GM21717 (cell line): ENCODE measurements around the gene SLC8B1.

Source experiments
- ATAC-seq: cut with Tn5 transposase; IDR thresholded peaks from one replicate; pipeline ENCODE4 v1.9.1; 2021; ENCODE audit warnings: mild to moderate bottlenecking, moderate library complexity; ENCODE audit not compliant: unreplicated experiment

Gene SLC8B1

GRCh38 chr12:113271853-113272561 lies 62.9 kb downstream of the SLC8B1 start:
- ATAC-seq = no peak

GRCh38 chr12:113271466-113271852 lies 63.5 kb downstream of the SLC8B1 start:
- no peak for ATAC-seq

DNA sequence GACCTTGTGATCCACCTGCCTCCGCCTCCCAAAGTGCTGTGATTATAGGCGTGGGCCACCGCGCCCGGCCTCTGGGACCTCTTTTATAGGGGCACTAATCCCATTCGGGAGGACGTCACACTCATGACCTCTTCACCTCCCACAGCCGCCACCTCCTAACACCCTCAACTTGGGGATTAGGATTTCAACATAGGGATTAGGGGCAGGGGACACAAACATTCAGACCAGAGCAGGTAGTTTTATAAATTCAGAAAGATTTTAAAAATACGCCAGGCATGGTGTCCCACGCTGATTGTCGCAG lies 64.2 kb downstream of the SLC8B1 start:
- ATAC-seq = no peak

DNA sequence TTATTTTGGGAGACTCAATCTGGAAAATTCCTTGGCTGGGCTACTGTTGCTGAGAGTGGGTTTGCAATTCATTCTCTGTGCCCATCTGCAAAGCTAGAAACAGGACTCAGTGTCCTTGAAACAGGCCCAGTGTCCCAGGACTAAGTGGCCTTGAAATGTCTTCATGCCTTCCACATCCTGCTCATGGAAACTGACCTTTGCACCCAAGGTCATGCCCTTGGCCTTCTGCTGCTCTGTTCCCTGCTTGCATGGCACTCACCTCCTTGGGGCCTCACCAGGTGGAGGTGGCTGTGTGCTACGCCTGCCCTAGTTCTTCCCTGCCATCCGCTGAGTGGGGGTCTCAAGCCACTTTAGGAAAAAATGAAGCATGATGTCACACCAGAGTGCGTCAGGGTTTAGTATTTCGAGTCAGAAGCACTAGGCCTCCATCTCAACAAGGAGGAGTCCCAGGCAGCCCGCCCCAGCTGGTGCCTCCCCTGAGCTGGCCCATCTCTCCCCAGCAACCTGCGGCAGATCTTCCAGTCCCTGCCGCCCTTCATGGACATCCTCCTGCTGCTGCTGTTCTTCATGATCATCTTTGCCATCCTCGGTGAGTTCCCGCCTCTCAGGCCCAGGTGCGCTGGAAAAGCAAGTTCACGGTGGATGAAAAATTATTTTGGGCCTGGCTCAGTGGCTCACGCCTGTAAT lies 65.5 kb downstream of the SLC8B1 start:
- ATAC-seq = no peak

GRCh38 chr12:113268621-113269020 lies 66.3 kb downstream of the SLC8B1 start:
- ATAC-seq = no peak

DNA sequence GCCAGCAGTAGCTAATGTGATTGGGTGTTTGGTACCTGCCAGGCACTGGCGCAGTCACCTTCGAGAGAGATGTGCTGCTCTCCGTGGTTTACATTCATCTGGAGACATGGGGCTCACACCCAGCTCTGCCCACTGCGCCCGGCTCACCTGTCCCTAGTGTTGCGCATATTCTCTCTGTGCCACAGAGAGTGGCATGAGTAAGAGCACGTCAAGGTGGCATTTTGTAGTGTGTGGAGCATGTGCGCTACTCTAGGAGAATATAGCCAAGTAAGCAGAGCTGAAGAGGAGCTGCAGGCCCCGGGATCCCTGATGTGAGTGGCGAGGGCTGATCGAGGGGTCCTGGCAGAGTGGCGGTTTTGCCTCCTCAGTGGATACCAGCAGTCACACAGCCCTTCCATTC lies 66.8 kb downstream of the SLC8B1 start:
- ATAC-seq = no peak

DNA sequence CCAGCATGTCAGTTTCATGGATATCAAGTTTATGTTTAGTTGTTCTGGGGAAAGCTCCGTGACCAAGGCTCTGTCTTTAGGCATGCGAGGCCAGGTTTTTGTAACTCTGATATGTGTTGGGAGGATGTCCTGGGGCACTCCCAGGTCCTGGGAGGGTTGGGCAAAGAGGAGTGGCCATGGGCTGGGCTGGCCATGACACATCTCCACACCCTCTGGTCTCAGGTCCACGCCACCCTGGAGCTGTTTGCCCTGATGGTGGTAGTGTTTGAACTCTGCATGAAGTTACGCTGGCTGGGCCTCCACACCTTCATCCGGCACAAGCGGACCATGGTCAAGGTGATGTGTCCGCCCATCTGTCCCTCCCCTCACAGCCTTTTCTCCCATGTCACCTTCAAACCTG lies 67.3 kb downstream of the SLC8B1 start:
- no peak for ATAC-seq

GRCh38 chr12:113266106-113266895 lies 68.6 kb downstream of the SLC8B1 start:
- ATAC-seq = no peak

DNA sequence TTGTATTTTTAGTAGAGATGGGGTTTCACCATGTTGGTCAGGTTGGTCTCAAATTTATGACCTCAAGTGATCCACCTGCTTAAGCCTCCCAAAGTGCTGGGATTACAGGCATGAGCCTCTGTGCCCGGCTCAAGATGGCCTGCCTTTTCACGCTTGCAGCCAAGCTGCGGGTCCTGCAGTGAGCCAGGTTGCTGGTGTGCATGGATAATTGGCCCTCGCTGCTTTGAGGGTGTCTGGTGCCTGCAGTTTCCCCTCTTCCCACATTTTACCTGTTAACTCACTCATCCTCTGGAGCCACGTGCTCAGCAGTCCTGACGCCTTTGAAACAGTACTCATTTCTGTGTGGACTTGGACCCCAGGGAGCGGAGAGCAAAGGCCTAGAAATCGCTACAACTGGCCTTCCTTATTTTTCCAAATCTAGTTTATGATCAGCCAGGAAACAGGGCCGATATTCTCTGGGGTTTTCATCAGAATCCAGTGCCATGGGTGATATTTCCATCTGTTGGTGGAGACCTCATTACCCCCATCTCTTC lies 71.4 kb downstream of the SLC8B1 start:
- no peak for ATAC-seq

DNA sequence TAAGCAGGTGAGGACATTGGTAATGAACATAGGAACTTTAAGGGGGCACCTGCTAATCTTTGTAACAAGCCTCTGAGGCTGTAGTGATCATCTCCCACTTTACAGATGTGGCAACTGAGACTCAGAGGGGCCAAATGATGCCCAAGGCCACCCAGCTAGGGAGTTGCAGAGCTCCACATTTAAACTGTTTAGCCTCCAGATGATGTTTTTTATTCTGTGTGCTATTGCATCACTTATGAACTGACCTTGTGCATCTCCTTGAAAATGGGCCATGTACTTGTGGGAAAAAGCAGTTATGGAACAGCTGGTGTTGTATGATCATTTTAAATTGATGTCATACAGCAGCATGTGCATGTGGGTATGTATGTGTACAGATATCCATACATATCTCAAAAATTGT lies 72.2 kb downstream of the SLC8B1 start:
- ATAC-seq = no peak

GRCh38 chr12:113261847-113262470 lies 73.0 kb downstream of the SLC8B1 start:
- no peak for ATAC-seq

DNA sequence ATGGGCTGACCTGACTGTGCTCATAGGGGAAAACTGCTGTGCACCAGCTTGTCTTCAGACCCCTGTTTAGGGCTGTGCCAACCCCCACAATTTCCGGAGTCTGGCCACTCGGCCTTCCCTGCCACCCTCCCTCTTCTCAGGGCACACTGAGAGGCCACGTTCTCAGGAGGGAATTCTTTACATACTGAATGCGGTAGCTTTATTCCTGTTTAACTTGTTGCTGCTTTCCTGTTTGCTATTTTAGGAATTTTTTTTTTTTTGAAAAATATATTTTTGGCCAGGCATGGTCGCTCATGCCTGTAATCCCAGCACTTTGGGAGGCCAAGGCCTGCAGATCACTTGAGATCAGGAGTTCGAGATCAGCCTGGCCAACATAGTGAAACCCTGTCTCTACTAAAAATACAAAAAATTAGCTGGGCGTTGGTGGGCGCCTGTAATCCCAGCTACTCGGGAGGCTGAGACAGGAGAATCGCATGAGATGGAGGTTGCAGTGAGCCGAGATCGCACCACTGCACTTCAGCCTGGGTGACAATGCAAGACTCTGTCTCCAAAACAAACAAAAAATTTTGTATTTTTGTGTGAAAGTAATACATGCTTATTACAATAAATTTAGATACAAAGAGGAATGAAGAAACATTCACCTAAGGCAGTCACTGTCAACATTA lies 74.1 kb downstream of the SLC8B1 start:
- ATAC-seq = no peak

DNA sequence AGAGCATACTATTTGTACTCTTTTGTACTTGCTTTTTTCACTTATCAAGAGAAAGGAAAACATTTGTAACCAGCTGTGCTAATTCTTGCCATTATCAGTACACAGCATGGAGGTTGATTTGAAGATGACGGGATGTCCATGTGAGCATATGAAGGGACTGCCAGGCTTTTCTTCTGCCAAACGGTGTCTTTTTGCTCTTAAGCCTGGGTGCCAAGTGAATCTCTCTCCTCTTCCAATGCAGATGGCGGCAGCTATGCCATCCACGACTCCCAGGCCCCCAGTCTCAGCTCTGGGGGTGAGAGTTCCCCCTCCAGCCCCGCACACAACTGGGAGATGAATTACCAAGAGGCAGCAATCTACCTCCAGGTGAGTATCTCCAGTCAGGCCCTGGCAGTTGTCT lies 74.8 kb downstream of the SLC8B1 start:
- ATAC-seq = no peak

GRCh38 chr12:113257564-113257963 lies 77.3 kb downstream of the SLC8B1 start:
- ATAC-seq = no peak

GRCh38 chr12:113254298-113254697 lies 80.6 kb downstream of the SLC8B1 start:
- ATAC-seq = no peak

GRCh38 chr12:113253532-113254285 lies 81.2 kb downstream of the SLC8B1 start:
- ATAC-seq = no peak

GRCh38 chr12:113252494-113252893 lies 82.4 kb downstream of the SLC8B1 start:
- no peak for ATAC-seq

DNA sequence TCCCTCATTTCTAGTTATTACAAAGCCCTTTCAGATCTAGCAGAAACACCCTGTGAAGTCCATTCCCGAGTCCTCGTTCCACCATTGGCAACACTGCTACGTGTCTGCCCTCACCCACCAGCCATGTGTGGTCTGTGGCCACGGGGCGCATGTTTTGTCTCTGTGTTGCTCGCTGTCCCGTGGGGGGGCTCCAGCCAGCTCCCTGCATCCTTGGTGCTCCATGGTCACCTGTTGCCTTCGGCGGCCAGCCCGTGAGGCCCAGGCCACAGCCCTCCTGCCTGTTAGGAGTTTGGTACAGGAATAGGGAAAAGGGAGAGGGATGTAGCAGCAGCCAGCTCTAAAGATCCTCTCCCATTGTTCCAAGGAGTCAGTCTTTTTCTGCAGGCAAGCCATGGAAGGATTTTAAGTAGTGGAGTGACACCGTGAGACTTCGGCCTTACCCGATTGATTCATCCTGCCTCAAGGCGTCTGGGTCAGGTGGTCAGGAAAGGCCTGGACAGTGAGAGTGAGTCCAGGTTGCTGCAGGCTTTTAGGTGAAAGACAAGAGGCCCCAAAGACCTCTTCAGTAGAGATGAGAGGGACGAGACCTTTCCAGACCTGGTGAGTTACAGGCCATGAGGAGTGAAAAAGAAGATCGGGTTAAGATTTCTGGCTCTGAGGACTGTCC lies 83.4 kb downstream of the SLC8B1 start:
- no peak for ATAC-seq

DNA sequence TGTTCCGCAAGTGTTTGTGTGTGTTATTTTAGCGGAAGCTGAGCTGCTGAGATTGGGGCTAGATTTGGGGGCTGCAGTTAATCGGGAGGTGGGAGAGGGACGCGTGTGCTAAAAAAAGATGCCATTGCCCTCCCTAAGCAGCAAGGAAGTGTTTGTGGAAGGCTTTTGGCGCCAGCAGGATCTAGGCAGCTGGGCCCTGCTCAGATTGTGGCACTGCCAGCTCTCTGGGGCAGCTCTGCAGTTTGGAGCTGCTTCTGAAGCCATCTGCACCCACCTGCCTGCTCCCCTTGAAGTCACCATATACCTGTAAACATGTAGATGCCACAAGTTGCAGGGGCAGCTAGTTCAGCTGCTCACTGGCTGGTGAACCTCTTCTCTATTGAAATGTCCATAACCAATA lies 84.9 kb downstream of the SLC8B1 start:
- no peak for ATAC-seq

DNA sequence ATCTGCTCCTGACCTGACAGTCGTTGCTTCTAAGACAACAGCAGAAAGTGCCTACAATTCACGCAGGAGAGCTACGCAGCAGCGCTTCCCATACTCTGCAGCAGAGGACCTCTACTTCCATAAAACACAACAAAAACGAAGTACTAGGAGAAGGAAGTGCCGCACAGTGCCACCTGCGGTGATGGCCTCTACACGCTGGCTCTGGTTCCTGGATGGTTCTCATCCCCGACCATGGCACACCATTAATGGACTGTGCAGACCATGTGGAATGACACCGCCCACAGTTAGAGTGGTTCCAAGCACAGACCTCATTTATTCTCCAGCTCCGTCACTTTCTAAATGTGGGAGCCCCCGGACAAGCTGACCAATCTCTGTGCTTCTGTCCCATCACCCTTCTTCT lies 85.4 kb downstream of the SLC8B1 start:
- no peak for ATAC-seq
